HepG2 (cell line): Measurements from ENCODE around the gene KIF26B. TPM values are rescaled to one million over a fixed set of nuclear protein-coding genes. Genes with fewer than 3 reads are reported as not detected.

ENCODE experiments used
- ATAC-seq: fragments of 200-7000 bp; cut with Tn5 transposase; 3 replicates; pipeline ENCODE4 v1.9.1; 2020; ENCODE audit warnings: mild to moderate bottlenecking, moderate library complexity
- BruUV-seq: library from RNA; stranded (reverse); fragments of 400-500 nt; replicated peaks from 2 replicates; lab custom pipeline; 2021; lab: Mats Ljungman, UMichigan
- CTCF ChIA-PET: fragments of 300-600 bp; formaldehyde crosslinking; extraction: SDS; loops from one replicate; lab custom pipeline; 2021; ENCODE audit warnings: low total read pairs, inconsistent platforms, low intra/inter-chr PET ratio; lab: Yijun Ruan, JAX
- POLR2A ChIA-PET: fragments of 350-600 bp; sonication (Branson Sonifier 250); formaldehyde crosslinking; loops from one replicate; lab custom pipeline; 2020; ENCODE audit warnings: antibody characterized with exemption, inconsistent platforms; lab: Yijun Ruan, JAX
- DNase-seq: peaks from one replicate; pipeline ENCODE4 v3.0.0-alpha.2; 2015; ENCODE audit warnings: low spot score
- FAIRE-seq: peaks from 3 replicates; lab custom pipeline; 2011; peaks lifted over from hg19 to GRCh38; lab: Jason Lieb, UNC
- H2AFZ ChIP-seq: one replicate; pipeline ENCODE4 v1.6.1; 2011; ENCODE audit warnings: low read length, inconsistent platforms
- H3K27ac ChIP-seq: fragments of 300-600 bp; 3 replicates; pipeline ENCODE4 v1.8.0; 2011; ENCODE audit warnings: mixed run types, mild to moderate bottlenecking, mixed read lengths, low read length, inconsistent platforms; ENCODE audit not compliant: insufficient read depth; ENCODE audit errors: extremely low read length
- H3K27me3 ChIP-seq, 2 experiments: fragments of 200-600 bp in 1 of 2; 2 replicates in 1 of 2; 3 replicates in 1 of 2; pipeline versions ENCODE4 v1.6.0 to v1.8.0; 2011; ENCODE audit warnings: low read length in 2 of 2, mild to moderate bottlenecking in 2 of 2, moderate library complexity in 2 of 2, inconsistent platforms in 1 of 2; ENCODE audit not compliant: insufficient read depth in 2 of 2, control insufficient read depth in 1 of 2
- H3K36me3 ChIP-seq, 2 experiments: fragments of 200-600 bp in 1 of 2; replicated peaks in 1 of 2; 2 replicates in 1 of 2; 3 replicates in 1 of 2; pipeline versions ENCODE4 v1.5.1 to v1.8.0; 2011; ENCODE audit warnings: low read length in 2 of 2, inconsistent platforms in 1 of 2; ENCODE audit not compliant: insufficient read depth in 2 of 2, control insufficient read depth in 1 of 2
- H3K4me1 ChIP-seq: 2 replicates; pipeline ENCODE4 v1.5.1; 2012; ENCODE audit warnings: low read length, inconsistent platforms; ENCODE audit not compliant: insufficient read depth
- H3K4me2 ChIP-seq: 2 replicates; pipeline ENCODE4 v1.6.0; 2011; ENCODE audit warnings: low read depth, low read length, inconsistent platforms
- H3K4me3 ChIP-seq, 3 experiments: fragments of 200-600 bp in 1 of 3; sonication (generic), shearing (Covaris generic) in 1 of 3; replicated peaks in 1 of 3; 2 replicates each; pipeline ENCODE4 v1.5.1; 2011 to 2016; ENCODE audit warnings: low read length in 3 of 3, inconsistent platforms in 2 of 3, low read depth in 2 of 3, mild to moderate bottlenecking in 2 of 3, control low read depth in 1 of 3, mixed read lengths in 1 of 3; ENCODE audit not compliant: insufficient read depth in 1 of 3
- H3K79me2 ChIP-seq: one replicate; pipeline ENCODE4 v1.6.1; 2011; ENCODE audit warnings: low read length, inconsistent platforms; ENCODE audit not compliant: insufficient read depth
- H3K9ac ChIP-seq: 2 replicates; pipeline ENCODE4 v1.6.0; 2011; ENCODE audit warnings: mild to moderate bottlenecking, low read depth, low read length, inconsistent platforms; ENCODE audit not compliant: insufficient read depth
- H3K9me3 ChIP-seq: 2 replicates; pipeline ENCODE4 v1.5.1; 2012; ENCODE audit warnings: mild to moderate bottlenecking, low read length
- H4K20me1 ChIP-seq: 2 replicates; pipeline ENCODE4 v1.6.0; 2011; ENCODE audit warnings: inconsistent platforms, mild to moderate bottlenecking, low read length, moderate library complexity; ENCODE audit not compliant: insufficient read depth
- BRD4 ChIP-seq: sonication (generic); formaldehyde crosslinking; IDR thresholded peaks from 2 replicates; pipeline ENCODE4 v1.4.0; 2020; ENCODE audit warnings: missing genetic modification reagents
- DMAP1 ChIP-seq: IDR thresholded peaks from 2 replicates; pipeline ENCODE4 v1.6.1; 2016
- MATR3 ChIP-seq: sonication (generic); formaldehyde crosslinking; IDR thresholded peaks from 2 replicates; pipeline ENCODE4 v1.4.0; 2020; ENCODE audit warnings: missing genetic modification reagents
- MTF1 ChIP-seq: sonication (generic); formaldehyde crosslinking; IDR thresholded peaks from 2 replicates; pipeline ENCODE4 v1.5.0; 2020; ENCODE audit warnings: missing genetic modification reagents
- MZF1 ChIP-seq: sonication (generic); formaldehyde crosslinking; IDR thresholded peaks from 2 replicates; pipeline ENCODE4 v1.8.1; 2023; ENCODE audit warnings: mild to moderate bottlenecking, missing genetic modification reagents, borderline replicate concordance
- PCBP1 ChIP-seq: fragments of 200-400 bp; formaldehyde crosslinking; IDR thresholded peaks from 2 replicates; pipeline ENCODE4 v1.6.1; 2017; ENCODE audit warnings: mild to moderate bottlenecking, low read depth, low read length, borderline replicate concordance
- SALL1 ChIP-seq: sonication (generic); formaldehyde crosslinking; IDR thresholded peaks from 2 replicates; pipeline ENCODE4 v1.8.0; 2022; ENCODE audit warnings: mild to moderate bottlenecking, missing genetic modification reagents
- ZNF280D ChIP-seq: sonication (generic); formaldehyde crosslinking; IDR thresholded peaks from 2 replicates; pipeline ENCODE4 v1.5.1; 2020; ENCODE audit warnings: mild to moderate bottlenecking, missing genetic modification reagents
- ZNF383 ChIP-seq: sonication (generic); formaldehyde crosslinking; IDR thresholded peaks from 2 replicates; pipeline ENCODE4 v1.4.0; 2020; ENCODE audit warnings: missing genetic modification reagents, mild to moderate bottlenecking, borderline replicate concordance
- ZNF562 ChIP-seq: sonication (generic); formaldehyde crosslinking; IDR thresholded peaks from 2 replicates; pipeline ENCODE4 v1.8.0; 2022; ENCODE audit warnings: missing genetic modification reagents, borderline replicate concordance
- ZNF773 ChIP-seq: sonication (generic); formaldehyde crosslinking; IDR thresholded peaks from 2 replicates; pipeline ENCODE4 v1.4.0; 2020; ENCODE audit warnings: missing genetic modification reagents, borderline replicate concordance
- WGBS: methylation state at CpG from one replicate; pipeline ENCODE4 v1.1.6; 2017; ENCODE audit warnings: low lambda C conversion rate; 5-methylcytosine and 5-hydroxymethylcytosine counted together
- in situ Hi-C: cut with HindIII; loops from 2 replicates; pipeline ENCODE4 v1.10.0; 2017; ENCODE audit warnings: low pct_unique_long_range_greater_than_20kb; ENCODE audit not compliant: extremely low pct_ligation_motif_present
- intact Hi-C: fragments of 100-400 bp; cut with micrococcal nuclease; formaldehyde crosslinking; loops from one replicate; pipeline ENCODE4 v1.10.0; 2022; ENCODE audit not compliant: unreplicated experiment
- polyA plus RNA-seq, 8 experiments: library from polyadenylated mRNA; depleted of rRNA in 3 of 8; stranded (reverse) in 7 of 8; unstranded in 1 of 8; fragments of >200 nt; fragmentation: Illumina TruSeq in 4 of 8; extraction: Trizol in 4 of 8; gene quantifications; 2 replicates each; pipeline versions ENCODE4 v1.2.1 to v1.2.3, GENCODE V29; 2011 to 2016; ENCODE audit warnings: low read depth in 4 of 8, missing spikeins in 1 of 8, mixed read lengths in 1 of 8; ENCODE audit not compliant: insufficient read depth in 1 of 8
- total RNA-seq, 5 experiments: library from RNA; depleted of rRNA; stranded (reverse); fragments of >200 nt; fragmentation: Illumina TruSeq; extraction: Trizol; gene quantifications; 2 replicates each; pipeline ENCODE4 v1.2.3, GENCODE V29; 2016; ENCODE audit warnings: low read depth in 1 of 5
- TF ChIP-seq, protein P1 (sequence below): IDR thresholded peaks from 2 replicates; pipeline ENCODE4 v1.6.1; 2016
- TF ChIP-seq, protein P2 (sequence below): sonication (generic); formaldehyde crosslinking; IDR thresholded peaks from 2 replicates; pipeline ENCODE4 v1.8.1; 2023; ENCODE audit warnings: missing genetic modification reagents, inconsistent platforms, borderline replicate concordance
- TF ChIP-seq, protein P3 (sequence below): IDR thresholded peaks from 2 replicates; pipeline ENCODE4 v1.6.1; 2012; ENCODE audit warnings: low read length, improper control_type of control experiment

The KIF26B gene
- total and polyA plus RNA-seq, 2 of the 13 experiments (the other 11 are each of a cell fraction or from before 2014, with no cell fraction given) = 0.08 to 0.09 TPM

GRCh38 chr1:245301921-245302320 is 147.1 kb downstream of the KIF26B start:
- H3K4me1 ChIP-seq = peaks cover 5% of the 10 kb centered on the region; the same call in 1 of the 2 replicates
- H3K36me3 ChIP-seq = no peaks in the 10 kb centered on the region
- no peak overlapping the region for H3K4me3 ChIP-seq
- no peaks in the 10 kb centered on the region for H4K20me1 ChIP-seq
- WGBS = 59% methylated on average over 4 of the region's 4 CpGs
- no peak for FAIRE-seq
- H3K27me3 ChIP-seq = no peaks in the 10 kb centered on the region; a peak in 1 of 5 replicates
- intact Hi-C loops (no loop called here), in situ Hi-C loops (no loop called here)
- H3K79me2 ChIP-seq = no peaks in the 10 kb centered on the region
- POLR2A ChIA-PET = no interaction called here
- H3K9me3 ChIP-seq = no peaks in the 10 kb centered on the region
- no peak overlapping the region for H3K9ac ChIP-seq
- H2AFZ ChIP-seq = no peak overlapping the region
- ATAC-seq = no peak
- CTCF ChIA-PET = no interaction called here
- BruUV-seq = no TSS peak
- no peak overlapping the region for H3K4me2 ChIP-seq
- no peak for DNase-seq
- H3K27ac ChIP-seq = no peak overlapping the region
- TF ChIP-seq, protein P1, sequence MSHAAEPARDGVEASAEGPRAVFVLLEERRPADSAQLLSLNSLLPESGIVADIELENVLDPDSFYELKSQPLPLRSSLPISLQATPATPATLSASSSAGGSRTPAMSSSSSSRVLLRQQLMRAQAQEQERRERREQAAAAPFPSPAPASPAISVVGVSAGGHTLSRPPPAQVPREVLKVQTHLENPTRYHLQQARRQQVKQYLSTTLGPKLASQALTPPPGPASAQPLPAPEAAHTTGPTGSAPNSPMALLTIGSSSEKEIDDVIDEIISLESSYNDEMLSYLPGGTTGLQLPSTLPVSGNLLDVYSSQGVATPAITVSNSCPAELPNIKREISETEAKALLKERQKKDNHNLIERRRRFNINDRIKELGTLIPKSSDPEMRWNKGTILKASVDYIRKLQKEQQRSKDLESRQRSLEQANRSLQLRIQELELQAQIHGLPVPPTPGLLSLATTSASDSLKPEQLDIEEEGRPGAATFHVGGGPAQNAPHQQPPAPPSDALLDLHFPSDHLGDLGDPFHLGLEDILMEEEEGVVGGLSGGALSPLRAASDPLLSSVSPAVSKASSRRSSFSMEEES = no peak
- no peak for TF ChIP-seq ZNF562 (CRISPR knock-in tag)
- TF ChIP-seq PCBP1 = no peak
- TF ChIP-seq MTF1 (CRISPR knock-in tag) = no peak
- TF ChIP-seq, protein P2, sequence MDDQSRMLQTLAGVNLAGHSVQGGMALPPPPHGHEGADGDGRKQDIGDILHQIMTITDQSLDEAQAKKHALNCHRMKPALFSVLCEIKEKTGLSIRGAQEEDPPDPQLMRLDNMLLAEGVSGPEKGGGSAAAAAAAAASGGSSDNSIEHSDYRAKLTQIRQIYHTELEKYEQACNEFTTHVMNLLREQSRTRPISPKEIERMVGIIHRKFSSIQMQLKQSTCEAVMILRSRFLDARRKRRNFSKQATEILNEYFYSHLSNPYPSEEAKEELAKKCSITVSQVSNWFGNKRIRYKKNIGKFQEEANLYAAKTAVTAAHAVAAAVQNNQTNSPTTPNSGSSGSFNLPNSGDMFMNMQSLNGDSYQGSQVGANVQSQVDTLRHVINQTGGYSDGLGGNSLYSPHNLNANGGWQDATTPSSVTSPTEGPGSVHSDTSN (CRISPR knock-in tag) = no peak
- no peak for TF ChIP-seq MATR3
- TF ChIP-seq ZNF280D (CRISPR knock-in tag) = no peak
- TF ChIP-seq SALL1 = no peak
- no peak for TF ChIP-seq BRD4 (CRISPR knock-in tag)
- no peak for TF ChIP-seq ZNF773 (CRISPR knock-in tag)
- TF ChIP-seq, protein P3, sequence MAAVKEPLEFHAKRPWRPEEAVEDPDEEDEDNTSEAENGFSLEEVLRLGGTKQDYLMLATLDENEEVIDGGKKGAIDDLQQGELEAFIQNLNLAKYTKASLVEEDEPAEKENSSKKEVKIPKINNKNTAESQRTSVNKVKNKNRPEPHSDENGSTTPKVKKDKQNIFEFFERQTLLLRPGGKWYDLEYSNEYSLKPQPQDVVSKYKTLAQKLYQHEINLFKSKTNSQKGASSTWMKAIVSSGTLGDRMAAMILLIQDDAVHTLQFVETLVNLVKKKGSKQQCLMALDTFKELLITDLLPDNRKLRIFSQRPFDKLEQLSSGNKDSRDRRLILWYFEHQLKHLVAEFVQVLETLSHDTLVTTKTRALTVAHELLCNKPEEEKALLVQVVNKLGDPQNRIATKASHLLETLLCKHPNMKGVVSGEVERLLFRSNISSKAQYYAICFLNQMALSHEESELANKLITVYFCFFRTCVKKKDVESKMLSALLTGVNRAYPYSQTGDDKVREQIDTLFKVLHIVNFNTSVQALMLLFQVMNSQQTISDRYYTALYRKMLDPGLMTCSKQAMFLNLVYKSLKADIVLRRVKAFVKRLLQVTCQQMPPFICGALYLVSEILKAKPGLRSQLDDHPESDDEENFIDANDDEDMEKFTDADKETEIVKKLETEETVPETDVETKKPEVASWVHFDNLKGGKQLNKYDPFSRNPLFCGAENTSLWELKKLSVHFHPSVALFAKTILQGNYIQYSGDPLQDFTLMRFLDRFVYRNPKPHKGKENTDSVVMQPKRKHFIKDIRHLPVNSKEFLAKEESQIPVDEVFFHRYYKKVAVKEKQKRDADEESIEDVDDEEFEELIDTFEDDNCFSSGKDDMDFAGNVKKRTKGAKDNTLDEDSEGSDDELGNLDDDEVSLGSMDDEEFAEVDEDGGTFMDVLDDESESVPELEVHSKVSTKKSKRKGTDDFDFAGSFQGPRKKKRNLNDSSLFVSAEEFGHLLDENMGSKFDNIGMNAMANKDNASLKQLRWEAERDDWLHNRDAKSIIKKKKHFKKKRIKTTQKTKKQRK = no peak
- TF ChIP-seq ZNF383 (CRISPR knock-in tag) = no peak
- TF ChIP-seq MZF1 (CRISPR knock-in tag) = no peak
- no peak for TF ChIP-seq DMAP1 (CRISPR knock-in tag)
